GM12892 (cell line): ENCODE data around the gene DSCAML1.

Experiments
- POLR2A ChIP-seq: IDR thresholded peaks from 2 replicates; pipeline ENCODE4 v1.6.1; 2011; ENCODE audit warnings: low read depth, low read length, control low read depth
- POLR2AphosphoS5 ChIP-seq: IDR thresholded peaks from 2 replicates; pipeline ENCODE4 v1.6.1; 2011; ENCODE audit warnings: low read depth, low read length, control low read depth
- TAF1 ChIP-seq: IDR thresholded peaks from 2 replicates; pipeline ENCODE4 v1.6.1; 2011; ENCODE audit warnings: low read depth, mild to moderate bottlenecking, control low read depth, low read length, borderline replicate concordance

- no peak for TF ChIP-seq POLR2AphosphoS5
- TF ChIP-seq POLR2A = no peak
- TF ChIP-seq TAF1 = no peak
These were observed 404.9 kb downstream of the DSCAML1 start for GRCh38 chr11:117392001-117392690.
